ENCODE measurements around the gene CCDC138. TPM values are rescaled to one million over a fixed set of nuclear protein-coding genes. Genes with fewer than 3 reads are reported as not detected.

Gene CCDC138
- 7.2 to 9.8 TPM (median 7.5 TPM) in 5 replicates for total RNA-seq (2022; extraction: Qiagen RNA extraction; ENCODE audit: low read depth)

GRCh38 chr2:108786354-108787215 lies at the start of gene CCDC138:
CCDC138 (plus strand) TSS chr2:108786771; CDS start chr2:108786823, 52 bp downstream.

Other genes starting within 250 kb of the CCDC138 start
- 17.9 to 29.3 TPM (median 25.8 TPM) in 5 replicates for gene RANBP2, start 67.3 kb upstream of the CCDC138 start, total RNA-seq (2022; extraction: Qiagen RNA extraction; ENCODE audit: low read depth)
- gene EDAR, start 202.4 kb downstream of the CCDC138 start, total RNA-seq (2022; extraction: Qiagen RNA extraction; ENCODE audit: low read depth): 0.03 to 0.08 TPM (median 0.06 TPM) in 4 of 5 replicates, not detected in the other

Data from A549 treated with GW870086 at 1 μM for 4 hours (cell line).